Stimulated activated memory B cell treated with anti-CD40 and anti-IgM and Interleukin-4, amounts not matched to agents 10 μg/mL and 1 μg/mL and 100 μg/mL, for 72 hours (primary cell): Measurements from ENCODE around the gene SGCD.

Experiments used
- ATAC-seq: fragments of 150-1000 bp; cut with Tn5 transposase; 2 replicates; pipeline ENCODE4 v1.10.0; 2021
- H3K27ac Mint-ChIP-seq: one replicate; pipeline ENCODE4 v1.8.0; 2022; ENCODE audit warnings: mild to moderate bottlenecking, mixed read lengths
- H3K27me3 Mint-ChIP-seq: one replicate; pipeline ENCODE4 v1.8.0; 2022; ENCODE audit warnings: mixed read lengths
- H3K36me3 Mint-ChIP-seq: one replicate; pipeline ENCODE4 v1.8.0; 2022; ENCODE audit warnings: mixed read lengths
- H3K4me1 Mint-ChIP-seq: one replicate; pipeline ENCODE4 v1.8.0; 2022; ENCODE audit warnings: mixed read lengths
- H3K4me3 Mint-ChIP-seq: one replicate; pipeline ENCODE4 v1.8.0; 2022; ENCODE audit warnings: mild to moderate bottlenecking, moderate library complexity, mixed read lengths
- H3K9me3 Mint-ChIP-seq: one replicate; pipeline ENCODE4 v1.8.0; 2022; ENCODE audit warnings: mixed read lengths

Gene SGCD

GRCh38 chr5:156444753-156445291, 117.9 kb downstream of the SGCD start:
- Mint-ChIP-seq H3K27me3 (peaks cover 44% of the 10 kb centered on the region), H3K9me3 (no peaks in the 10 kb centered on the region), H3K4me1 (no peaks in the 10 kb centered on the region), H3K4me3 (no peak overlapping the region), H3K36me3 (no peaks in the 10 kb centered on the region), H3K27ac (no peak overlapping the region)
- no peak for ATAC-seq

- H3K4me1 Mint-ChIP-seq, result no peaks in the 10 kb centered on the region
- no peak overlapping the region for H3K4me3 Mint-ChIP-seq
- ATAC-seq, result no peak
- H3K27ac Mint-ChIP-seq, result no peak overlapping the region
- no peaks in the 10 kb centered on the region for H3K9me3 Mint-ChIP-seq
- H3K36me3 Mint-ChIP-seq, result no peaks in the 10 kb centered on the region
- peaks cover 39% of the 10 kb centered on the region for H3K27me3 Mint-ChIP-seq
These were observed 119.6 kb downstream of the SGCD start for GRCh38 chr5:156446526-156446925.

- Mint-ChIP-seq H3K27ac (no peak overlapping the region), H3K36me3 (no peaks in the 10 kb centered on the region), H3K4me3 (no peak overlapping the region), H3K27me3 (peaks cover 17% of the 10 kb centered on the region), H3K9me3 (no peaks in the 10 kb centered on the region), H3K4me1 (no peaks in the 10 kb centered on the region)
- ATAC-seq, result no peak
These were observed 123.8 kb downstream of the SGCD start for GRCh38 chr5:156450778-156451177.

DNA sequence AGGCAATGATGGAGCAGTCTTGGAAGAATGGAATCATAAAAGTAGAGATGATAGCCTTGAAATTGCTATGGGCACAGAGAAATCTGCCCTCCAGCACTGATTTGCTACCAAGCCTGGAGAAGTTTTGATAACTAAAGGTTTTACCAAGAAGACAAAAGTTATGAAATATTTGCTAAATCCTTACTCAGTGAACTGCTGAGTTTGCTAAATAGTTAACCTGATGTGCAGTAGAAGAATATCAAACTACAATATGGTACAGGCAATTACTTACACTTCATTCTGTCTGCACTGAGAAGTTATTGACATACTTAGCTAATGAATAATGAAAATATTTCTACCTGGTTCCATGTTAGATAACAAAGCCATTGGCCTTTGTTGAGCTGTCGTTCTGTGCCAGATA, 124.5 kb downstream of the SGCD start:
- no peaks in the 10 kb centered on the region for H3K36me3 Mint-ChIP-seq
- H3K4me1 Mint-ChIP-seq, result no peaks in the 10 kb centered on the region
- no peaks in the 10 kb centered on the region for H3K9me3 Mint-ChIP-seq
- no peak for ATAC-seq
- H3K4me3 Mint-ChIP-seq, result no peak overlapping the region
- H3K27ac Mint-ChIP-seq, result no peak overlapping the region
- peaks cover 10% of the 10 kb centered on the region for H3K27me3 Mint-ChIP-seq

GRCh38 chr5:156456857-156457256, 129.9 kb downstream of the SGCD start:
- H3K27me3 Mint-ChIP-seq, result no peaks in the 10 kb centered on the region
- no peaks in the 10 kb centered on the region for H3K9me3 Mint-ChIP-seq
- no peaks in the 10 kb centered on the region for H3K36me3 Mint-ChIP-seq
- no peak overlapping the region for H3K4me3 Mint-ChIP-seq
- ATAC-seq, result no peak
- H3K4me1 Mint-ChIP-seq, result no peaks in the 10 kb centered on the region
- H3K27ac Mint-ChIP-seq, result no peak overlapping the region

DNA sequence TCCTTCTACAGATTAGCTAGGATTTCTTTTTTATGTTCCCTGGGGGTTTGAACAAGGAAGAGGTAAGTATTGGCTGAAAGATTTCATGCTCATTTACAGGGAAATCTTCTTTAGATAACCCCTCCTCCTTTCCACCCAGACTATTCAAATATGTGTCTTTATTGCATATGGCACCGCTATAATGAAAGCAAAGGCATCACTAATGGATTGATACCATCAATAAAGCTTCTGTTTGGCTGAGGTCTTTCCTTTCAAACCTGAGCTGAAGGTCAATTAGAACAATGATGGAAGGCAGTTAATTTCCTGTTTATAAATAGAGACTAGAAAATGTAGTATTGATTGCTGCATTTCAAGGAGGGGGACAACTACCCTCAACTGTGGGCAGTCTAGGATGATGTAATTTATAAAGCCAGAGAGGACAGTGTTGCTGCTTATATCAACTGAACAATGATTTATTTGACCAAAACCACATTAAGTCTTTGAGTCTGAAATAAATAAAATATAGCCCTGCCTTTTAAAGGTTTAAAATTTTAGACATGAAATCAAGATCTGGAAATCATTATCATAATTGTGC, 132.9 kb downstream of the SGCD start:
- H3K27ac Mint-ChIP-seq, result no peak overlapping the region
- no peaks in the 10 kb centered on the region for H3K27me3 Mint-ChIP-seq
- no peaks in the 10 kb centered on the region for H3K9me3 Mint-ChIP-seq
- H3K4me1 Mint-ChIP-seq, result no peaks in the 10 kb centered on the region
- H3K4me3 Mint-ChIP-seq, result no peak overlapping the region
- no peaks in the 10 kb centered on the region for H3K36me3 Mint-ChIP-seq
- ATAC-seq, result no peak

- no peaks in the 10 kb centered on the region for H3K27me3 Mint-ChIP-seq
- H3K4me3 Mint-ChIP-seq, result no peak overlapping the region
- H3K9me3 Mint-ChIP-seq, result no peaks in the 10 kb centered on the region
- no peak for ATAC-seq
- no peaks in the 10 kb centered on the region for H3K4me1 Mint-ChIP-seq
- H3K27ac Mint-ChIP-seq, result no peak overlapping the region
- H3K36me3 Mint-ChIP-seq, result no peaks in the 10 kb centered on the region
These were observed 133.5 kb downstream of the SGCD start for GRCh38 chr5:156460471-156460870.

GRCh38 chr5:156466871-156467270, 139.9 kb downstream of the SGCD start:
- H3K27me3 Mint-ChIP-seq, result no peaks in the 10 kb centered on the region
- no peak overlapping the region for H3K4me3 Mint-ChIP-seq
- H3K9me3 Mint-ChIP-seq, result no peaks in the 10 kb centered on the region
- no peaks in the 10 kb centered on the region for H3K4me1 Mint-ChIP-seq
- ATAC-seq, result no peak
- H3K36me3 Mint-ChIP-seq, result no peaks in the 10 kb centered on the region
- no peak overlapping the region for H3K27ac Mint-ChIP-seq

GRCh38 chr5:156469636-156470035, 142.7 kb downstream of the SGCD start:
- Mint-ChIP-seq H3K36me3 (no peaks in the 10 kb centered on the region), H3K27me3 (no peaks in the 10 kb centered on the region), H3K4me3 (no peak overlapping the region), H3K27ac (no peak overlapping the region), H3K4me1 (no peaks in the 10 kb centered on the region), H3K9me3 (no peaks in the 10 kb centered on the region)
- ATAC-seq, result no peak

- no peak overlapping the region for H3K27ac Mint-ChIP-seq
- H3K36me3 Mint-ChIP-seq, result no peaks in the 10 kb centered on the region
- H3K9me3 Mint-ChIP-seq, result no peaks in the 10 kb centered on the region
- no peak overlapping the region for H3K4me3 Mint-ChIP-seq
- peaks cover 12% of the 10 kb centered on the region for H3K27me3 Mint-ChIP-seq
- H3K4me1 Mint-ChIP-seq, result no peaks in the 10 kb centered on the region
- no peak for ATAC-seq
These were observed 144.9 kb downstream of the SGCD start for GRCh38 chr5:156471893-156472292.

DNA sequence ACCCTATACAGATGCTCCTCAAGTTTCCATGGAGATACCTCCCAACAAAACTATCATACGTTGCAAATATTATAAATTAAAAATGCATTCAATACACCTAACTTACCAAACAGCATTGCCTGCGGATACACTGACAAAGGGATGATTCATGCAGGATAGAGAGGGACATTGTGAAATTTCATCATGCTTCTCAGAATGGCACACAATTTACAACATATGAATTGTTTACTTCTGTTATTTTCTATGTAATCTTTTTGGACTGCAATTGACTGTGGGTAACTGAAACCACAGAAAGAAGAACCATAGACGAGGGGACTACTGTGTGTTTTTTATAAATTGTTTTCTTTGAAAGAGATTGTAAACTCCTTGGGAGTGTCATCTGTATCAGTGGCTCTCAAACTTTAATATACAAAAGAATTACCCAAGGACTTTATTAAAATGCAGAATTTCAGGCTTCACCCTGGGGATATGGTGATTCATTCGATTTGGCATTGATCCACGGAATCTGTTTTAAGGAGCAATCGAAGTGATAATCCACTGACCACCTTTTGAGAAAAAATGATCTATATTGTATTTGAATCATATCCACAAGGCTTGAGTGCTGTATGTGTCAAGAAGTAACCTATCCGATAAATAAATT, 146.4 kb downstream of the SGCD start:
- Mint-ChIP-seq H3K4me3 (no peak overlapping the region), H3K27ac (no peak overlapping the region), H3K27me3 (peaks cover 12% of the 10 kb centered on the region), H3K36me3 (no peaks in the 10 kb centered on the region), H3K9me3 (no peaks in the 10 kb centered on the region), H3K4me1 (no peaks in the 10 kb centered on the region)
- no peak for ATAC-seq

DNA sequence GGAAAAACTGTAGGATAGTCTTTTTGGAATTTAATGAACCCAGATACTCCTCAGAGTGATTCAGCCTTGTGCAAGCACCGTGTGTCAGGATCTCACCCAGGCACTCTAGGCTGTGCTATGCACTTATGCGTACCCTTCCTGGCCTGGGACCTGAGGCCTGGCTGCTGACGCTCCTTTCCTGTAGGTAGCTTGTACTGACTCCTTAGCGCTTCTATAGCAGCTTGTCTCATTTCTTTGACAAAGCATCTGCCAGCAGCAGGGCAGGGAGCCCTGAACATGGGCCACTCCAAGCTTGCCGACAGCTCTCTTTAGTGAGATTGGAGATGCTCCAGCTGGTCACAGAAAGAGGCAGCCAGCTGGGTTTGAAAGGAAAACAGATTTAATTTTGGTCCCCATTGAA, 147.3 kb downstream of the SGCD start:
- Mint-ChIP-seq H3K27me3 (peaks cover 12% of the 10 kb centered on the region), H3K9me3 (no peaks in the 10 kb centered on the region), H3K27ac (no peak overlapping the region), H3K36me3 (no peaks in the 10 kb centered on the region), H3K4me3 (no peak overlapping the region), H3K4me1 (no peaks in the 10 kb centered on the region)
- ATAC-seq, result peak; percentile 40

GRCh38 chr5:156475182-156476157, 148.5 kb downstream of the SGCD start:
- ATAC-seq, result no peak
- no peaks in the 10 kb centered on the region for H3K9me3 Mint-ChIP-seq
- no peak overlapping the region for H3K4me3 Mint-ChIP-seq
- no peaks in the 10 kb centered on the region for H3K4me1 Mint-ChIP-seq
- no peak overlapping the region for H3K27ac Mint-ChIP-seq
- H3K36me3 Mint-ChIP-seq, result no peaks in the 10 kb centered on the region
- H3K27me3 Mint-ChIP-seq, result peaks cover 12% of the 10 kb centered on the region

DNA sequence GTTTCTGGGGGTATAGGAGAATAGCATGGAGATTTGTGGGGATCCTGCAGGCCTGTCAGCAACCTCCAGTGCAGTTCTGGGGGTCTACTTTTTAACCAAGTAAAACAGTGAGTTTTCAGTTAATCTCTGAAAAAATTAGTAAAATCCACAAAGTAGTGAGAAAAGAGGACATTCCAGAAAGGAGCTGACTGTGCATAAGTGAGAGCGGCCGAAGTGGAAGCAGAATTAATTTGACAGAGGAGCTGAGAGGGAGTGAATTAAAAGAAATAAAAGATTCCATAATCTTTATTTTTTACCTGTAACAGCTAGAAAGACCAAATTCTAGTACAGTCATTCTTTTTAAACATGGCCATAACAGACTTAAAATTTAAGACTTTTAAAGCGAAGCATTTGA, 149.2 kb downstream of the SGCD start:
- Mint-ChIP-seq H3K27ac (no peak overlapping the region), H3K4me3 (no peak overlapping the region), H3K27me3 (peaks cover 17% of the 10 kb centered on the region), H3K4me1 (no peaks in the 10 kb centered on the region), H3K9me3 (no peaks in the 10 kb centered on the region), H3K36me3 (no peaks in the 10 kb centered on the region)
- ATAC-seq, result no peak

GRCh38 chr5:156476678-156477077, 149.7 kb downstream of the SGCD start:
- no peak overlapping the region for H3K27ac Mint-ChIP-seq
- H3K4me3 Mint-ChIP-seq, result no peak overlapping the region
- no peaks in the 10 kb centered on the region for H3K9me3 Mint-ChIP-seq
- H3K36me3 Mint-ChIP-seq, result no peaks in the 10 kb centered on the region
- H3K27me3 Mint-ChIP-seq, result peaks cover 20% of the 10 kb centered on the region
- ATAC-seq, result no peak
- no peaks in the 10 kb centered on the region for H3K4me1 Mint-ChIP-seq
